Hepatocyte (in vitro differentiated cells): ENCODE data around the gene DRAXIN. TPM values are rescaled to one million over a fixed set of nuclear protein-coding genes. Genes with fewer than 3 reads are reported as not detected.
A peak's percentile ranks its signal among the peaks of the same experiment; 100 is the strongest.

Source experiments
- DNase-seq: peaks from one replicate; pipeline ENCODE4 v3.0.0-alpha.2; 2016; ENCODE audit warnings: low spot score
- H2AFZ ChIP-seq: fragments of 200-600 bp; sonication (generic); 2 replicates; pipeline ENCODE4 v1.6.0; 2016; ENCODE audit warnings: antibody characterized with exemption, mild to moderate bottlenecking
- H3K27ac ChIP-seq: fragments of 200-600 bp; sonication (generic); 2 replicates; pipeline ENCODE4 v1.5.1; 2016; ENCODE audit warnings: mild to moderate bottlenecking
- H3K27me3 ChIP-seq: fragments of 200-600 bp; sonication (generic); 2 replicates; pipeline ENCODE4 v1.6.1; 2016
- H3K36me3 ChIP-seq: fragments of 200-600 bp; sonication (generic); replicated peaks from 2 replicates; pipeline ENCODE4 v1.5.1; 2016; ENCODE audit warnings: low read depth; ENCODE audit not compliant: insufficient read depth
- H3K4me1 ChIP-seq: fragments of 200-600 bp; sonication (generic); 2 replicates; pipeline ENCODE4 v1.5.1; 2016; ENCODE audit warnings: mild to moderate bottlenecking, moderate library complexity; ENCODE audit not compliant: insufficient read depth
- H3K4me2 ChIP-seq: fragments of 200-600 bp; sonication (generic); 2 replicates; pipeline ENCODE4 v1.6.0; 2016
- H3K4me3 ChIP-seq: fragments of 200-600 bp; sonication (generic); 2 replicates; pipeline ENCODE4 v1.5.1; 2016; ENCODE audit warnings: mild to moderate bottlenecking
- H3K79me2 ChIP-seq: fragments of 200-600 bp; sonication (generic); 2 replicates; pipeline ENCODE4 v1.6.0; 2017; ENCODE audit warnings: mild to moderate bottlenecking
- H3K9me2 ChIP-seq: fragments of 200-600 bp; sonication (generic); replicated peaks from 2 replicates; pipeline ENCODE4 v1.6.0; 2017; ENCODE audit warnings: mild to moderate bottlenecking; ENCODE audit not compliant: insufficient read depth
- H3K9me3 ChIP-seq: fragments of 200-600 bp; sonication (generic); 2 replicates; pipeline ENCODE4 v1.5.1; 2016; ENCODE audit warnings: low read depth, mild to moderate bottlenecking
- H4K20me1 ChIP-seq: fragments of 200-600 bp; sonication (generic); 2 replicates; pipeline ENCODE4 v1.6.0; 2016; ENCODE audit warnings: mild to moderate bottlenecking; ENCODE audit not compliant: insufficient read depth, poor library complexity, severe bottlenecking
- EZH2 ChIP-seq: fragments of 200-600 bp; sonication (generic); IDR thresholded peaks from 2 replicates; pipeline ENCODE4 v1.6.1; 2016; ENCODE audit warnings: antibody characterized with exemption, mild to moderate bottlenecking, borderline replicate concordance
- EZH2phosphoT487 ChIP-seq: fragments of 200-600 bp; sonication (generic); IDR thresholded peaks from one replicate; pipeline ENCODE4 v1.6.1; 2018; ENCODE audit warnings: antibody characterized with exemption, mild to moderate bottlenecking, low read depth, moderate library complexity; ENCODE audit not compliant: unreplicated experiment, severe bottlenecking
- WGBS: methylation state at CpG from one replicate; pipeline ENCODE4 v1.1.6; 2016; ENCODE audit warnings: low lambda C conversion rate; ENCODE audit errors: missing lambda C conversion rate; 5-methylcytosine and 5-hydroxymethylcytosine counted together
- polyA plus RNA-seq: library from polyadenylated mRNA; unstranded; fragments of >200 nt; fragmentation: Nextera tagmentation; extraction: Ambion mirVana; gene quantifications from 2 replicates; pipeline ENCODE4 v1.2.1, GENCODE V29; 2016
- total RNA-seq: library from RNA; depleted of rRNA; stranded (reverse); fragments of >200 nt; gene quantifications from 2 replicates; pipeline ENCODE4 v1.2.3, GENCODE V29; 2014
- TF ChIP-seq, protein P1 (sequence below): fragments of 200-600 bp; sonication (generic); IDR thresholded peaks from 2 replicates; pipeline ENCODE4 v1.5.1; 2016; ENCODE audit warnings: antibody characterized with exemption, mild to moderate bottlenecking; ENCODE audit not compliant: poor library complexity

The DRAXIN gene
- total and polyA plus RNA-seq, 2 experiments from 2014 or later = 0.60 TPM; not detected in 1

GRCh38 chr1:11659748-11660147 is 31.8 kb upstream of the DRAXIN start:
- Histone ChIP-seq H3K9me2 (no peaks in the 10 kb centered on the region), H3K4me2 (no peak overlapping the region), H3K36me3 (no peaks in the 10 kb centered on the region), H2AFZ (no peak overlapping the region), H4K20me1 (no peaks in the 10 kb centered on the region), H3K79me2 (peaks cover 6% of the 10 kb centered on the region), H3K4me3 (no peak overlapping the region), H3K4me1 (peaks cover 7% of the 10 kb centered on the region), H3K27ac (no peak overlapping the region), H3K9me3 (no peaks in the 10 kb centered on the region), H3K27me3 (no peaks in the 10 kb centered on the region)
- WGBS = 97% methylated on average over 4 of the region's 4 CpGs
- no peak for DNase-seq
- no peak for TF ChIP-seq EZH2
- no peak for TF ChIP-seq EZH2phosphoT487

DNA sequence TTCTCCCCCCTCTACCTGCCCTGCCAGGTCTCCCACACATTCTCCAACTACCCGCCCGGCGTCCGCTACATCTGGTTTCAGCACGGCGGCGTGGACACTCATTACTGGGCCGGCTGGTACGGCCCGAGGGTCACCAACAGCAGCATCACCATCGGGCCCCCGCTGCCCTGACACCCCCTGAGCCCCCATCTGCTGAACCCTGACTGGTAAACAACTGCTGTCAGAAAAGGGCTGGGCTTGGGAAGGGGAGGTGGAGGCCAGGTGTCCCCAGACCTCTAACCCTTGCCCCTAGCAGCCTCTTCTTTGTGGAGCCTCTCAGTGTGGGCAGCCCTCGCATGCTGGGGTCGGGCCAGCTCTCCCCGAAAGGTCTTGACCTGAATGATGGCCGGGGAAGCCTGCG is 30.4 kb upstream of the DRAXIN start:
- Histone ChIP-seq H3K4me2 (no peak overlapping the region), H3K36me3 (no peaks in the 10 kb centered on the region), H3K27ac (no peak overlapping the region), H2AFZ (no peak overlapping the region), H3K9me3 (no peaks in the 10 kb centered on the region), H3K27me3 (no peaks in the 10 kb centered on the region), H3K9me2 (no peaks in the 10 kb centered on the region), H3K79me2 (no peaks in the 10 kb centered on the region), H4K20me1 (no peaks in the 10 kb centered on the region), H3K4me1 (no peaks in the 10 kb centered on the region), H3K4me3 (no peak overlapping the region)
- TF ChIP-seq EZH2 (no peak), EZH2phosphoT487 (no peak)
- TF ChIP-seq, protein P1, sequence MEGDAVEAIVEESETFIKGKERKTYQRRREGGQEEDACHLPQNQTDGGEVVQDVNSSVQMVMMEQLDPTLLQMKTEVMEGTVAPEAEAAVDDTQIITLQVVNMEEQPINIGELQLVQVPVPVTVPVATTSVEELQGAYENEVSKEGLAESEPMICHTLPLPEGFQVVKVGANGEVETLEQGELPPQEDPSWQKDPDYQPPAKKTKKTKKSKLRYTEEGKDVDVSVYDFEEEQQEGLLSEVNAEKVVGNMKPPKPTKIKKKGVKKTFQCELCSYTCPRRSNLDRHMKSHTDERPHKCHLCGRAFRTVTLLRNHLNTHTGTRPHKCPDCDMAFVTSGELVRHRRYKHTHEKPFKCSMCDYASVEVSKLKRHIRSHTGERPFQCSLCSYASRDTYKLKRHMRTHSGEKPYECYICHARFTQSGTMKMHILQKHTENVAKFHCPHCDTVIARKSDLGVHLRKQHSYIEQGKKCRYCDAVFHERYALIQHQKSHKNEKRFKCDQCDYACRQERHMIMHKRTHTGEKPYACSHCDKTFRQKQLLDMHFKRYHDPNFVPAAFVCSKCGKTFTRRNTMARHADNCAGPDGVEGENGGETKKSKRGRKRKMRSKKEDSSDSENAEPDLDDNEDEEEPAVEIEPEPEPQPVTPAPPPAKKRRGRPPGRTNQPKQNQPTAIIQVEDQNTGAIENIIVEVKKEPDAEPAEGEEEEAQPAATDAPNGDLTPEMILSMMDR = no peak
- 91% methylated on average over 16 of the region's 17 CpGs for WGBS
- DNase-seq = no peak

DNA sequence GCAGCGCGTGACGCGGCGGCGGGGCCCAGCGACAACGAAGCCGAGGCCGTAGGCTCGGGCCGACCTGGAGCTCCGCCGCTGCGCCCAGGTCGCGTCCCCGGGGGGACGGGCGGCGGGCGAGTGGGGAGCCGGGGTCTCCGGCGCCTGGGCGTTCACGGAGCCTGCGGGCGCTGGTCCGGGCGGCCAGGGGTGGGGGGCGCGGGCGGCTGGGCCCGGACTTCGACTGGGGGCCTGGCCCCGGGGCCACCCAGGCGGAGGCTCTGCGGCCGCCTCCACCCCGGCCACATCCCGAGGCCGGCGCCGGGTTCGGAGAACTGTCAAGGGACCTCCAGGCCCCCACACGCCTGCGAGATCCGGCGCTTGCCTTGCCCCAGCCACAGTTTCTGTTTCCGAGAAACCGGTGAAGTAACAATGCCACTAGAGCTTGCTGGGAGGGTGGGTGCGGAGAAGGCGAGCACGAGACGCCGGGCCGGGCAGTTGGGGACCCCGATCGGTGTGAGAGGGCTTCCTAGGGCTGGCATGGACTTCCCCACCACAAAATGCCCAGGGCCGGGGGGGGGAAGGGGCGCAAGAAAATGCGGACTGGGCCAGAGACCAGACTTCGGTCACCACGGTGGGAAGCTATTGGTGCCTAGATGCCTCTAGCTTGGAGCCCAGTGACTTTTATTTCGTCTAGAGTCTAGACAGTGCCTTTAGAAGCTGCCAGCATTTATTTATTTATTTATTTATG is 27.0 kb upstream of the DRAXIN start:
- Histone ChIP-seq H3K4me1 (no peaks in the 10 kb centered on the region), H3K79me2 (no peaks in the 10 kb centered on the region), H3K9me2 (no peaks in the 10 kb centered on the region), H3K27ac (peak overlapping the region; percentile 89), H4K20me1 (no peaks in the 10 kb centered on the region), H3K4me2 (peak overlapping the region; percentile 97), H3K27me3 (no peaks in the 10 kb centered on the region), H3K9me3 (no peaks in the 10 kb centered on the region), H2AFZ (peak overlapping the region; percentile 98), H3K36me3 (no peaks in the 10 kb centered on the region), H3K4me3 (peak overlapping the region; percentile 85)
- peak; percentile 61 for DNase-seq
- TF ChIP-seq EZH2 = no peak
- TF ChIP-seq EZH2phosphoT487 = no peak
- TF ChIP-seq, protein P1 = no peak
- WGBS = 6% methylated on average over 25 of the region's 66 CpGs

DNA sequence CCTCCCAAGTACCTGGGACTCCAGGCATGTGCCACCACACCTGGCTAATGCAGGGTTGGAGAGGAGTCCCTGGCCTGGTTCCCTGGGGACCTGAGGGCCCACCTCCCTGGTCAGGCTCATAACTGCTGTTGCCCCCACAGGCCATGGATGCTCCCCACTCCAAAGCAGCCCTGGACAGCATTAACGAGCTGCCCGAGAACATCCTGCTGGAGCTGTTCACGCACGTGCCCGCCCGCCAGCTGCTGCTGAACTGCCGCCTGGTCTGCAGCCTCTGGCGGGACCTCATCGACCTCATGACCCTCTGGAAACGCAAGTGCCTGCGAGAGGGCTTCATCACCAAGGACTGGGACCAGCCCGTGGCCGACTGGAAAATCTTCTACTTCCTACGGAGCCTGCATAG is 23.0 kb upstream of the DRAXIN start:
- no peak for DNase-seq
- Histone ChIP-seq H3K4me3 (no peak overlapping the region), H3K4me2 (no peak overlapping the region), H3K9me2 (no peaks in the 10 kb centered on the region), H3K9me3 (no peaks in the 10 kb centered on the region), H3K27me3 (no peaks in the 10 kb centered on the region), H2AFZ (no peak overlapping the region), H3K4me1 (peaks cover 6% of the 10 kb centered on the region), H3K36me3 (no peaks in the 10 kb centered on the region), H4K20me1 (no peaks in the 10 kb centered on the region), H3K79me2 (no peaks in the 10 kb centered on the region), H3K27ac (no peak overlapping the region)
- TF ChIP-seq EZH2phosphoT487 = no peak
- TF ChIP-seq, protein P1 = no peak
- TF ChIP-seq EZH2 = no peak
- WGBS = 76% methylated on average over 14 of the region's 14 CpGs
